IPS-NIHi11 (cell line): ENCODE data around the gene ZNF628.

Experiments used
- DNase-seq: peaks from one replicate; pipeline ENCODE4 v3.0.0; 2012; ENCODE audit warnings: mixed read lengths, low spot score

ZNF628 gene

DNA sequence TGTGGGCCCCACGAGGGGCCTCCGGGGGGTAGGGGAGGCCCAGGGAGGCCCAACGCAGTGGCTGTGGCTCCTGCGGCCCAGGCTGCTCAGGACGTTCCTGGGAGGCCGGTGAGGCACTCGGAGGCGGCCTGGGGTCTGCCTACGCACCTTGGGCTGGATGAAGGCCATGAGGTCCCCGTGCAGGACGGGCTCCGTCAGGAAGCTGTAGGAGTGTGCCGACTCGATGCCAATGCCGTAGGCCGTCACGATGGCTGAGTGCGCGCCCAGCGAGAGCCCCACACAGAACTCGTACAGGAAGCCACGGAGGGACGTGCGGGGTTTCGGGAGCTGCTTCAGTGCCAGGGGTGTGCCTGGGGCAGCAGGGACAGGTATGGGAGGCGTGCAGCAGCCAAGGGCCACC is 54.6 kb downstream of the ZNF628 start:
- no peak for DNase-seq
